Activated T-cell treated with anti-CD3 and anti-CD28 coated beads, Interleukin-2, amount 50 U/mL, for 24 hours (primary cell): ENCODE results near the gene LARGE1.

Experiments
- DNase-seq: peaks from one replicate; pipeline ENCODE4 v3.0.0-alpha.2; 2020
- H3K27ac Mint-ChIP-seq: 2 replicates; pipeline ENCODE4 v1.8.0; 2020; ENCODE audit warnings: mild to moderate bottlenecking, mixed read lengths
- H3K27me3 Mint-ChIP-seq: 2 replicates; pipeline ENCODE4 v1.8.0; 2020; ENCODE audit warnings: mixed read lengths
- H3K36me3 Mint-ChIP-seq: 2 replicates; pipeline ENCODE4 v1.8.0; 2020; ENCODE audit warnings: low read depth, mixed read lengths
- H3K4me1 Mint-ChIP-seq: 2 replicates; pipeline ENCODE4 v1.8.0; 2020; ENCODE audit warnings: low read depth, mixed read lengths
- H3K4me3 Mint-ChIP-seq: 2 replicates; pipeline ENCODE4 v1.8.0; 2020; ENCODE audit warnings: mild to moderate bottlenecking, moderate library complexity, mixed read lengths
- H3K9me3 Mint-ChIP-seq: 2 replicates; pipeline ENCODE4 v1.8.0; 2020; ENCODE audit warnings: mixed read lengths

LARGE1 gene

GRCh38 chr22:33542153-33542552, 378.1 kb downstream of the LARGE1 start:
- Mint-ChIP-seq H3K27me3 (no peaks in the 10 kb centered on the region), H3K4me1 (no peaks in the 10 kb centered on the region), H3K27ac (no peak overlapping the region), H3K36me3 (no peaks in the 10 kb centered on the region), H3K4me3 (no peak overlapping the region), H3K9me3 (peaks cover 5% of the 10 kb centered on the region)
- DNase-seq, result no peak

GRCh38 chr22:33539902-33540751, 380.1 kb downstream of the LARGE1 start:
- Mint-ChIP-seq H3K27me3 (no peaks in the 10 kb centered on the region), H3K4me1 (no peaks in the 10 kb centered on the region), H3K9me3 (no peaks in the 10 kb centered on the region), H3K4me3 (no peak overlapping the region), H3K36me3 (no peaks in the 10 kb centered on the region), H3K27ac (no peak overlapping the region)
- no peak for DNase-seq

GRCh38 chr22:33539202-33539901, 380.9 kb downstream of the LARGE1 start:
- Mint-ChIP-seq H3K36me3 (no peaks in the 10 kb centered on the region), H3K27me3 (no peaks in the 10 kb centered on the region), H3K27ac (no peak overlapping the region), H3K9me3 (no peaks in the 10 kb centered on the region), H3K4me1 (no peaks in the 10 kb centered on the region), H3K4me3 (no peak overlapping the region)
- no peak for DNase-seq

GRCh38 chr22:33538277-33538885, 381.9 kb downstream of the LARGE1 start:
- no peaks in the 10 kb centered on the region for H3K4me1 Mint-ChIP-seq
- DNase-seq, result no peak
- H3K9me3 Mint-ChIP-seq, result no peaks in the 10 kb centered on the region
- H3K4me3 Mint-ChIP-seq, result no peak overlapping the region
- H3K27ac Mint-ChIP-seq, result no peak overlapping the region
- no peaks in the 10 kb centered on the region for H3K27me3 Mint-ChIP-seq
- no peaks in the 10 kb centered on the region for H3K36me3 Mint-ChIP-seq

- Mint-ChIP-seq H3K4me1 (no peaks in the 10 kb centered on the region), H3K36me3 (no peaks in the 10 kb centered on the region)
- DNase-seq, result no peak
Observed at GRCh38 chr22:33537059-33537458, 383.2 kb downstream of the LARGE1 start.

GRCh38 chr22:33535937-33536875, 384.1 kb downstream of the LARGE1 start:
- Mint-ChIP-seq H3K27me3 (no peaks in the 10 kb centered on the region), H3K4me3 (no peak overlapping the region), H3K36me3 (no peaks in the 10 kb centered on the region), H3K9me3 (no peaks in the 10 kb centered on the region), H3K4me1 (no peaks in the 10 kb centered on the region), H3K27ac (no peak overlapping the region)
- no peak for DNase-seq

More at GRCh38 chr22:33537059-33537458, 383.2 kb downstream of the LARGE1 start:
- Mint-ChIP-seq H3K27me3 (no peaks in the 10 kb centered on the region), H3K4me3 (no peak overlapping the region), H3K9me3 (no peaks in the 10 kb centered on the region), H3K27ac (no peak overlapping the region)

- no peaks in the 10 kb centered on the region for H3K4me1 Mint-ChIP-seq
- H3K9me3 Mint-ChIP-seq, result no peaks in the 10 kb centered on the region
- H3K4me3 Mint-ChIP-seq, result no peak overlapping the region
- no peak overlapping the region for H3K27ac Mint-ChIP-seq
- DNase-seq, result no peak
- no peaks in the 10 kb centered on the region for H3K36me3 Mint-ChIP-seq
- H3K27me3 Mint-ChIP-seq, result no peaks in the 10 kb centered on the region
Observed at GRCh38 chr22:33529424-33530113, 390.7 kb downstream of the LARGE1 start.

- no peaks in the 10 kb centered on the region for H3K9me3 Mint-ChIP-seq
- H3K36me3 Mint-ChIP-seq, result no peaks in the 10 kb centered on the region
- no peaks in the 10 kb centered on the region for H3K27me3 Mint-ChIP-seq
- H3K27ac Mint-ChIP-seq, result no peak overlapping the region
- no peak for DNase-seq
- H3K4me1 Mint-ChIP-seq, result no peaks in the 10 kb centered on the region
- H3K4me3 Mint-ChIP-seq, result no peak overlapping the region
Observed at GRCh38 chr22:33528183-33528582, 392.1 kb downstream of the LARGE1 start.

GRCh38 chr22:33526434-33527107, 393.7 kb downstream of the LARGE1 start:
- H3K27ac Mint-ChIP-seq, result no peak overlapping the region
- no peaks in the 10 kb centered on the region for H3K27me3 Mint-ChIP-seq
- no peaks in the 10 kb centered on the region for H3K4me1 Mint-ChIP-seq

GRCh38 chr22:33524511-33525260, 395.6 kb downstream of the LARGE1 start:
- Mint-ChIP-seq H3K27me3 (no peaks in the 10 kb centered on the region), H3K27ac (no peak overlapping the region), H3K9me3 (peaks cover 4% of the 10 kb centered on the region), H3K4me1 (no peaks in the 10 kb centered on the region), H3K36me3 (no peaks in the 10 kb centered on the region), H3K4me3 (no peak overlapping the region)
- DNase-seq, result no peak

More at GRCh38 chr22:33526434-33527107, 393.7 kb downstream of the LARGE1 start:
- H3K9me3 Mint-ChIP-seq, result peaks cover 4% of the 10 kb centered on the region
- no peak for DNase-seq
- H3K4me3 Mint-ChIP-seq, result no peak overlapping the region
- H3K36me3 Mint-ChIP-seq, result no peaks in the 10 kb centered on the region

- no peaks in the 10 kb centered on the region for H3K27me3 Mint-ChIP-seq
- DNase-seq, result no peak
- H3K9me3 Mint-ChIP-seq, result peaks cover 4% of the 10 kb centered on the region
- H3K4me1 Mint-ChIP-seq, result no peaks in the 10 kb centered on the region
- H3K27ac Mint-ChIP-seq, result no peak overlapping the region
- no peak overlapping the region for H3K4me3 Mint-ChIP-seq
- no peaks in the 10 kb centered on the region for H3K36me3 Mint-ChIP-seq
Observed at GRCh38 chr22:33521879-33522665, 398.2 kb downstream of the LARGE1 start.
